HG03571 (cell line): ENCODE data around the gene DAZAP1.
"Not testable (repeated sequence)": the region's sequence is repeated elsewhere in the genome, so short reads cannot be mapped to it uniquely, and the experiment has no call there.

Experiments
- ATAC-seq: cut with Tn5 transposase; IDR thresholded peaks from one replicate; pipeline ENCODE4 v1.9.1; 2021; ENCODE audit not compliant: unreplicated experiment

Gene DAZAP1

DNA sequence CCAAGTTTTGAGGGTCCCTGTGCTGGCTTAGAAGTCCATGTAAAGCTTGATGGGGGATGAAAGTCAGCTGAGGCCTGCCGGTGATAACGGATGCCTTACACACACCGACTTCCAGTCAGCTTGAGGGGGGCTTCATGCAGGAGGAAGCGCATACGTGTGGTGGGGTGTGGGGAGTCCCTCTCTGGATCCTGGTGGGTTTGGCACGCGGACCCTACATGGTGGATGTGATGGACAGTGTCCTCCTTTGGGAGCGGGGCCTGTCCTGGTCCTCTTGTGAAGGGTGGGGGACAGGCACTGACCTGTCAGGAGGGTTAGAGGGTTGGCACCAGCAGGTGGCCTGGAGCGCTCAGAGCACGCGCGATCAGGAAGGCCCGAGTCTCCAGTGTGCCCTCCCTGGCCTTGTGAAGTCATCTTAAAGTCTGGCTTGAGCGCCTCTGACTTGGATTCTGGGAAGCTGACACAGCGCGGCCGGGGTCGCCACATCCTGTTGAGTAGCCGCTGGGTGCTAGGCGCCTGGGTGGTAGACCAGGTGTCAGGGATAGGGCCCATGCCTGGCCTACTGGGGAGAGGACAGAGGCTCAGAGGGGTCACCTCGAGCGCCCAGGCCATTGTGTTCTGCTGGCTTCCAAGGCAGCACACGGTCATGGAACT, 2.9 kb downstream of the DAZAP1 start:
- ATAC-seq, result no peak

DNA sequence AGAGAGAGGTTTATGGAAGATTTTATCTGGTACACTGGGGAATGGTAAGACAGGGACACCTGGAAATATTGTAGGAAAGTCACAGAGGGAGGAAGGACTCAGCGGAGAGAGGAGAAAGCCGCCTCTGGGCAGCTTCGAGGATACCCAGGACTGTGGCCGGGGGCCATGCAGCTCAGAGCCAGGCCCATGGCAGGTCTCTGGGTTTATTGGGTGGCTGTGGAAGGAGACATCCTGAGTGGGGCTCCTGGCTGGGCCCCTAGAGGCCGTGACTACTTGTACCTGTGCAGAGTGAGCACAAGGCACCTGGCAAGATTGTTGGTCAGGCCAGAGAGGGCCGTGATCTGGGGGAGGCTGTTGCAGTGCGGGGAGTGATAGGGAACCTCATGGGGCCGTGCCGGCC, 3.4 kb downstream of the DAZAP1 start:
- ATAC-seq, result no peak

DNA sequence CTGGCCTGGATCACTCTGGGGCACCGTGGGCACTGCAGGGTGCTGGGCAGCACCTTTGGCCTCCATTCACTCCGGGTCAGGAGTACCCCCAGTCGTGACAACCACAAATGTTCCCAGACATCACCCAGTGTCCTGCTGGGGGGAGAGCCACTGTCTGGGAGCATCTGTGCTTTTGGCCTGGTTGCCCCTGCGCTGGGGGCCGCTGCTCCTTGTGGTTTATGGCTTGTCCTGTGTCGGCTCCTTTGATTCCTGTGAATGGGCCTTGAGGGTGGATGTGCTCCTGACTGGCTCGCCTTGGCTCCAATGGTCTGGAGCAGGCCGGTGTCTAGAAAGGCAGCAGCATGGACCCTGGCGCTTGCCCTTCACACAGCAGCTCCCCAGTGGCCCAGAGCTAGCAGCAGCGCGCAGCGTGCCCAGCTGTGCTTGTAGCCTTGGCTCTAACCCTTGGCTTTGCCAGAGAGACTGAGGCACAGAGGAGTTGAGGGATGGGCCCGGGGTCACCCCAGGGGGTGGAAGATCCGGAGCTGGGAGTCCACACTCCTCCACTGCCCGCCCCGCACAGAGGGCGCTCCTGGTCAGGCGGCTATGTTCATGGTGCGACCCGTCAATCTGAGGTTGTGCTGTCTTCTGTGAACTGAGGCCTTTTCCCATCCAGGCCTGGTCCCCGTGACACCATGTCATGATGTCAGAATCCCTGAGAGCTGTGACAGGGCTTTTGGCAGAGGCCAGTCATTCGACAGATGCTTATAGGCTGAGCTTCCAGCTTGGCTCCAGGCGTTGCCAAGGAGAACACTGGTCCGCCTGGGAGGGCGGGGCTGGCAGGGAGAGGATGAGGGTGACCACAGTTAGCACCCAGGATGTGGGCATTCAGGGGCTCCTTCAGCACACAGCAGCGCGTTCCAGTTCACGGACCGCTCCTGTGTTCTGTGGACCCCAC, 4.1 kb downstream of the DAZAP1 start:
- ATAC-seq, result no peak

DNA sequence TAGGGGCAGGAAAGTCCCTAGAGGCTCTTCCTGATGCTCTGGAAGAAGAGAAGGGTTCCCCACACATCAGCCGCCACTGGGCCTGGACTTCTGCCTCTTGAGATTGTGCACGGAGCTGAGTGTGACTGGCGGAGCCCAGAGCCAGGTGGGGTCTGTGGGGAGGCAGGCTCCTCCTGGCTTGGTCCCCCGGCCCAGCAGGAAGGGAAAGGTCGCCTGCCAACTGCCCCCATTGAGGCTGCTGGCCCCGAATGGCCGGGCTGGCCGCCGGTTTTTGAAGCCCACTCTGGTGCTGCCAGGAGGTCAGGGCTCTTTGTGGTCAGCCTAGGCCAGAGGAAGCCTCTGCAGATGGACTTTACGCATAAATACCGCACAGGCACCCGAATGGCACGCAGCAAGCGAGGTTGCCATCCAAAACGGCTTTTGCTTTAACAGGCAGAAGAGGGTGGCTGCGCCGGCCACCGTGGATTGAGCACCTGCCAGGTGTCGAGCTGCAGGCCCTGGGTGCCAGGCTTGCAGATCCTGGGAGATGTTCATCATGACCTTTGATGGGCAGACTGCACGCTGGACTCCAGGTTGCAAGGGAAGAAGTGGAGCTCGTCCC, 5.0 kb downstream of the DAZAP1 start:
- ATAC-seq, result no peak

DNA sequence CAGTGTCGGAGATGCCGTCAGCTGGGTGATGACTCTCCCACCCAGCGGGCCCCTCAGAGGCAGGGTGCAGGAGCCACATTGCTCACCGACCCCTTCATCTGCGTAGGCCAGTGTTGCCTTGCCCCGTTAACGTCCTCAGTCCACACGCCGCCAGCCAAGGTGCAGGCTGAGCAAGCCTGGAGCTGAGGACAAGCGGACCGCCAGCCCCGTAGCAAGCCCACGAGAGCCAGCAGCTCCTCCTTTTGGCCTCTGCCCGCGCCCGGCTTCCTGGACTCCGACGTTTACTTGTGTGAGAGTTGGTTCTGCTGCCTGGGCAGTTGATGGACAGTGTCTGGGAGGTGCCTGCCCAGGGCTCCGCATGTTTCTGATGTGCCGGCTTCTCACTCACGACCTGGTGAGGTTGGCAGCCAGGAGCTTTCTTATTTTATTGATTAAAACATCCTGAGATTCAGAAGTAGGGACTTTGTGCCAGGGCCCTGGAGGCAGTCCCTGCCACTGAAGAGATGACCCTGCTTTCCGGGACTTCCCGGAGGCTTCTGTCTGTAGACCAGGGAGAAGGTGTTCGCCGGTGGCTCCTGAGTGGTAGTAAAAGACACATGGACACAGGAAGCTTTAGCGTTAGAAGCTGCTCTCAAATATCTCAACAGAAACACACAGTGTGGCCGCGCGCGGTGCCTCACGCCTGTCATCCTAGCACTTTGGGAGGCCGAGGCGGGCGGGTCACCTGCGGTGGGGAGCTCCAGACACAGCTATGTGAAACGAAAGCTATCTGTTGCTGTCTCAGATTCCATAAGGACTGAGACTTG, 5.8 kb downstream of the DAZAP1 start:
- no peak for ATAC-seq

DNA sequence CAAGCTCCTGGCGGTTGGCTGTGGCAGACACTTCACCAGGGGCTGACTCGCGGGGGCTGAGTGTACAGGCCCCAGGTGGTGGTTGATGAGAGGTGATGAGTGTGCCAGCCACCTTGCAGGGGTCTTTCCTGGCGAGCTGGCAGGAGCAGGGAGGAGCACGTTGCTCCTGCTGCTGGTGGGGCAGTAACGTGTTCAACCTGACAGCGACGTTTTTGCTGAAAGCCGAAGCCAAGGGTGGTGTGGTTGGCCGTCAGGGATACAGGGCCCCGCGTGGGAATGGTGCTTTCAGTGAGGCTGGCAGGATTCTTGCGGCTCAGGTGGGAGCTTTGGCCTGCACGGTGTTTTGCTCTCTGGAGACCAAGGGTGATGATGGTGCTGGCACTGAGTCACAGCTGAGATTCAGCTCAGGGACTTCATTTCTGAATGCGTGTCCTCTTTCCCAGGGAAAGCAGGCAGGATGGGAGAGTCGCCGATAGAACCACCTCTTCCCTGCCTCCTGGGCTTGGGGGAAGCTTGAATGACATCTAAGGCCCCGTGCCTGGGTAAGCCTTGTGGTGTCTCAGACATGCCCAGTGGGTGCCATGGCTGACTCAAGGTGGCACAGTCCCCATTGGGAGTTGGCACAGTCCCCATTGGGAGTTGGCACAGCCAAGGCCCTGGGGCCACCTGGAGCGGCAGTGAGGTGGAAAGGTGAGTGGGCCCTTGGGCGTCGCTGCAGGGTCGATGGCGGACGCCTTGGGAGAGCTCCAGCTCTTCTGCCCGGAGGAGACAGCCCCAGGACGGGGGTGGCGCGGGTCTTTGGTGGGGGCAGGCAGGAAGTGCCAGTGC, 8.8 kb downstream of the DAZAP1 start:
- ATAC-seq, result no peak

DNA sequence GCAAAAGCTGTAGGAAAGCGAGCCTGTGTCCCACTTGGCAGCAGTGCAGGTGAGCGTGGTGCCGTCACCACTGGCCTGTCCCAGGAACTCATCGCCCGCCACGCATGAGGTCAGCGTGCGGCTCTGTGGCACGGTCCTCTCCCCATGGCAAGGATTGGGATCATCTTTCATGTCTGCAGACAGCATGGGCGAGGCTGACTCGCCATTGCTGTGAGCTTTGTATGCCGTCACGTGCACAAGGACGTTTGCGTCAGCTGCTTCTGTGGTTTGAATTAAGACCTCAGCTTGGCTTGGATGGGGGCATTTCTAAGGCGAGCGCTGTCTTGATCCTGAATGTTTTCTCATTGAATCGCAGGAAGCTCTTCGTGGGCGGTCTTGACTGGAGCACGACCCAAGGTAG, 9.8 kb downstream of the DAZAP1 start:
- no peak for ATAC-seq

DNA sequence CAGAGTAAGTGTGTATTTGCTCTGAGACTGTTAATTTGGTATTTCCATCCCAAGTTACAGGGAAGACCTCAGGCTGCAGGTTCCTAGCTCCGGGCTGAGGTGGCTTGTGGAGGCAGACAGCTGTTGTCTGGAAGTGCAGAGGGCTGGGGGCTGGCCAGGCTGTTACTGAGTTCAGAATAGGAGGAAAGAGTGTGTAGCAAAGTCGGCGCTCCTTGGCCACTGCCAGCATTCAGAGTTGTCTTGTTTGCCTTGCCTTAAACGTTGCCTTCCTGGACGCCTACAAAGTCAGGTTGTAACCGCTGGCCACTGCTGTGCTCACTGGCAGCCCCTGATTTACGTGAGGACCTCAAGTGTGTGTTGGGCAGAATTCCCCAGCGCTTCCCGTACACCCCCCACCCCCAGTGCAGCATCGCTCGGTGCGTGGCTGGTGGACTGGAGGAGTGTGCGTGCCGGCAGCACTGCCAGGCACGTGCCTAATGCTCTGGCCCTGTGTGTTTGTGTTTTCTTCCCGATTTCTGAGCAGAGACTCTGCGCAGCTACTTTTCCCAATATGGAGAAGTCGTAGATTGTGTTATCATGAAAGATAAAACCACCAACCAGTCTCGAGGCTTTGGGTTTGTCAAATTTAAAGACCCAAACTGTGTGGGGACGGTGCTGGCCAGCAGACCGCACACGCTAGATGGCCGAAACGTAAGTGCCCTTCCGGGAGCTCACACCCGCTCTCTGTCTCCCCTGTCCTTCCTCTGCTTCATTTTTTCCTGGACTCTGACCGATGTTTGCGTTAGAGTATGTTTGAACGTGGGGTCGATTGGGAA, 10.5 kb downstream of the DAZAP1 start:
- no peak for ATAC-seq

DNA sequence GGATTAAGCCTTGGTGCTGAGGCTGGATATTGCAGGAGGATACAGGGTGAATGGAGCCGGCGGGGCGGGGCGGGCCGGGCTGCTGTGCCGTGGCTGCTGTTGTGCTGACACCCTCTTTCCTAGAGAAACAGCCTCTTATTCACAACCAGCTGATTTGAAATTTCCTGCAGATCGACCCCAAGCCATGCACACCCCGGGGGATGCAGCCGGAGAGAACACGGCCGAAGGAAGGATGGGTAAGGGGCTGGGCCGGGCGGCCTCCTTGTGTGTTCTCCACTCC, 11.1 kb downstream of the DAZAP1 start:
- no peak for ATAC-seq

DNA sequence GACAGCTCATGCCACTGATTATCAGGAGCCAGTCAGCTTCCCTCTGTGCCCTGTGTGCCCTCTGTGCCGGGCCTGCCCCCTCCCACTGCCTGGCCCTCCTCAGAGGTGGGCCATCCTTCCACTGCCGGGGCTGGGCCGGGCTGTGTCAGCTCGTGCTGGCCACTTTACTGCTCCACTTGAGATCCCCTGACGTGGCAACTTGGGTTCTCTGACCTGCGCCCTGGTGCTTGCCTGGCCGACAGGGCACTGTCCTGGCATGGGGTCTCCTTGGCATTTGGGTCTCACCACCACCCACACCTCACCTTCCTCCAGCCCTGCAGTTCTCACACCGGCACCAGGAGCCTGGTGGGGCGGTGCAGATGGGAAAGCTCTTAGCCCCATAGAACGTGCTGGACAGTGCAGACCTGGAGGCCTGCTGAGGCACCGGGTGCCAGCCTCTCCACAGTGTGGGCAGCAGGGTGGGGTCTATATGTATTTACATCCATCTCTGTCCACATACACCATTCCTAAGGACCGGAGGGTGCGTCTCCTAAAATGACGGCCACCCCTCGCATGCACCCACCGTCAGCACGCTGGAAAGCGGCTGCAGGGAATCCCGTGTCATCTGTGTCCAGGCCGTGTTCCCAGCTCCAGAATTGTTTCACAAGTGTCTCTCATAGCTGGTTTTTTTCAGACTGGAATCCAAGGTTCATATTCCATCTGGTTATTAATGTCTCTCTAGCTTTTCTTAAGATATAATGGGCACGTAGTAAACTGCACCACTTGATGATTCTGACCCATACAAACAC, 11.8 kb downstream of the DAZAP1 start:
- ATAC-seq, result no peak

DNA sequence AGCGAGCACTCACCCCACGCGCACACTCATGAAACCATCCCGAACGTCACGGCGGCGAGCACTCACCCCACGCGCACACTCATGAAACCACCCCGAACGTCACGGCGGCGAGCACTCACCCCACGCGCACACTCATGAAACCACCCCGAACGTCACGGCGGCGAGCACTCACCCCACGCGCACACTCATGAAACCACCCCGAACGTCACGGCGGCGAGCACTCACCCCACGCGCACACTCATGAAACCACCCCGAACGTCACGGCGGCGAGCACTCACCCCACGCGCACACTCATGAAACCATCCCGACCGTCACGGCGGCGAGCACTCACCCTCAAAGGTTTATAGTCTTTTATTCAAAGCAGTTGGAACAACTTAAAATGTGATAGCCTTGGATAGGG, 12.7 kb downstream of the DAZAP1 start:
- not testable (repeated sequence) for ATAC-seq

DNA sequence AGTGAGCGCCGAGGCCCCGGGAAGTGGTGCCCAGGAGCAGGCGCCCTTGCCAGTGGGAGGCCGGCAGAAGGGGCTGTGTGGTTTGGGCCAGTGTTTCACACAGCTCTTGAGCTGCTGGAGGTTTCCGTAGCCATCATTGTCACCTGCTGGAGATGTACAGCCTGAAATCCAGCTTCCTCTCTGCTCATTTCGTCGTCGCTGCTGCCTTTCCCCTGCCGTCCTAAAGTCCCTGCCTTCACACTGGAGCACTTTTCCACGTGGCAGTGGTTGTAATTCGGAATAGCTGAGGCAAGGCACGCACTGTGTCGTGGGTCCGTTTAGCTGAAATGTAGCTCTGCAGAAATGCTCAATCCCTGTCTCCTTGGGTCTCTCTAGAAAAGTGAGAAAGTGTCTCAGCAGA, 13.2 kb downstream of the DAZAP1 start:
- ATAC-seq, result no peak

DNA sequence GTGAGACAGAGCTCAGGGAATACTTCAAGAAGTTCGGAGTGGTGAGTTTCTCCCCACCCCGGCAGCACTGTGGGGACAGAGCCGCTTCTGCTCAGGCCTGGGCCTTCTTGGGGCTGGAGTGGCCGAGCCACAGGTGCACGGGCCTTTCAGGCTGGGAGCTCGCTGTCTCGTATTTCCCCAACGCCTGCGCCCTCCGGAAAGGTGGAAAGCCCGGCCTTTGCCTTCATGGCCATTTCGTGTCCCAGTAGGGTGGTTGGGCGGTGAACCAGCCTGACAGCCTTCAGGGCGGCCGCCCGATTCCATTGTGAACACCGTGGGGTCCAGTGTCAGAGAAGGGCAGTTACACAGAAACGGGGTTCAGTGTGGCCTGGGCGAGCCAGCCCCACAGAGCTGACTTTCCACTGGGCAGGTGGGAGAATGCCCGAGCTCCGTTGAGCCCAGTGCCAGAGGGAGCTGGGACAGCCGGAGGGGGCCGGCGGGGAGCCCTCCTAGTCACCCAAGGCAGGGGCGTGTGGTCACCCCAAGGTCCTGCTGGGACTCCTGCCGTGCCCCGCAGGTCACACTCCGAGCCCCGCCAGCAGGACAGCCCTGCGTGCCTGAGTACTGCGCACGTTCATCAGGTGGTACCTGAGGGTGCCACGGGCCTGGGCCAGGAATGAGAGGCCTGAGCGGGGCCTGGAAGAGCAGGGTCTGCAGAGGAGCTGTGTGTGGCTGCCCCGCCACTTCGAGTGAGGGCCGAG, 14.0 kb downstream of the DAZAP1 start:
- ATAC-seq, result no peak

DNA sequence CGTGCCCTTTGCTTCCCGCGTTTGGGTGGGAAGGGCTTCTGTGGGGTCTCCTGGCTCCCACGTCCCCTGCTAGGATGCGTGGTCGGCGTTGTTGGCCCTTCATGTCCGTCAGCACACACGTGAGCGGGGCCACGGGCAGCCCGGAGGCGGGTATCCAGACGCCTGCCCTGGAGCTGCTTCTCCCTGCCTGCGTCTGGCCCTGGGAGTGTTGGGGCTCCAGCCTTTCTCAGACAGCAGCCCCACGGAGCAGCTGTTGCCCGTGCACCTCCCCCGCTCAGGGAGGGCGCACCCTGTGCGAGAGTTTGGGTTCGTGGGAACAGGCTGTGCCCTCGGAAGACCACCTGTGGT, 14.5 kb downstream of the DAZAP1 start:
- ATAC-seq, result no peak

DNA sequence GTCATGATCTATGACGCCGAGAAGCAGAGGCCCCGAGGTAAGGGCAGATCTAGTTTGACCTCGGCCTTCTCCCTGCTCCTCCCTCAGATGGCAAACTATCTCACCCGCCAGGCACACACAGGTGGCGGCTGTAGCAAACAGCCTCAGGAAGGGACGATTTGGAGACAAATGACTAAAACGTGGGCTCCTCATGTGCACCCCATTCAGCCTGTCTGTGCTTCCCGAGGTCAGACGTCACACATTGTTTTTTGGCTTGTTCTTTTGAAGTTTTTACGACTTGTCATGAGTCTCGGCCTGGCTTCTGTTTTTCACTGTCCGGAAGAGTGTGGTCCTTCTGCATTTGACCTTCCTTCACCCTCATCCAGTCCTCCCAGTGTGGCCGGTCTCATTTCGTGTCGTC, 15.0 kb downstream of the DAZAP1 start:
- ATAC-seq, result no peak

DNA sequence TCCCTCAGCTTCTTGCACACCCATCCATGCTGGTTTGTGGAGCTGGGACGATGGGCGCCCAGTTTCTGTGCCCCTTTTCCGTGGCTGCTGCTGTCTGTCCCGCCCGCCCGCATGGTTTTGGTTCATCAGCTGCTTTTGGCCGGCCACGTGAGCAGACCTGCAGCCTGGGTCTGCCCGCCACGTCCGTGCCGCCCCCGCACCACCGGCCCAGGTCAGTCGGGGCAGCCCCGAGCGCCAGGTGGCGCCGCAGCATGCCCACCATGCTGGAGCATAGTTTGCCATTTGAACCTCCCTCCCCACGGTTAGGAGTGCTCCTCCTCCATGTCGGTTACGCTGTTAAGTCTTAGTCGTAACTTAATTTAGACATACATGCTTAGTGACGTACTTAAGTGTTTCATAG, 15.6 kb downstream of the DAZAP1 start:
- no peak for ATAC-seq

DNA sequence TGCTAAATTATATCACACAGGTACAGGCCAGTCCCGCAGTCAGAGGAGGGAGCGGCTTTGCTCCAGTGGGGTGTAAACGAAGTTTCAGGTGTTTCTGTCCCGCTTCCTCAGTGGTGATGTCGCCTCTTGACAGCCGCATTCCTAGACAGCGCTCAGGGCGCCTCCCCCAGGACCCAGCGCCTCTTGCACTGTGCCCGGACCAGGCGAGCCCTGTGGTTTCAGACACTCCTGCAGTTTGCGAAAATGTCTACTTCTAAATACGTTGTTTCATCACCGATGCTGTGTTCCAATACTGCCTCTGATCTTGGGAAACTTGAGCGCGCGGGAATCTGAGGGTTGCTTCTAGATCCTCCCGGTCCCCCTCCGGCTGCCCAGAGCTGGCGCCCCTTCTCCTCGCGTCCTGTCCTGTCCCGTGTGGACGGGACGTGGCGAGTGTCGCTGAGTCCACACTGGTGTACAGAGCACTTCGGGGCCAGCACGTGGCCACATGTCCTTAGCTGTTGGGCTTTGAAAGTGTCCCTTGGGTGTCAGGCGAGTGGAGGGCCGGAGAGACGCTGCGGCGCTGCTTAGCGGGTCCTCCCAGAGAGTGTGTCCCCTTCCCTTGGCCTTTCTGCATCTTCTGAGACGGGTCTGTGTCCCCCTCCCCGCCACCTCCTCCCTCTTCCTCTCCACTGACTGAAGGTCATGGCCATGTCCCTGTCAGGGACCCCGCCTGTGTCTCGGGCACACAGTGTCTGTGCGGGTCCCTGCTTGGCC, 16.2 kb downstream of the DAZAP1 start:
- ATAC-seq, result no peak
